Keratinocyte (primary cell): ENCODE data around the gene P2RY11. TPM values are rescaled to one million over a fixed set of nuclear protein-coding genes. Genes with fewer than 3 reads are reported as not detected.

Experiments used
- DNase-seq: peaks from one replicate; pipeline ENCODE4 v3.0.0-alpha.2; 2011; ENCODE audit warnings: low read depth, missing footprints, low spot score
- FAIRE-seq: peaks from 2 replicates; lab custom pipeline; 2011; peaks lifted over from hg19 to GRCh38; lab: Jason Lieb, UNC
- H2AFZ ChIP-seq: 2 replicates; pipeline ENCODE4 v1.6.0; 2012; ENCODE audit warnings: low read length, control low read depth, inconsistent platforms; ENCODE audit not compliant: control insufficient read depth
- H3K27ac ChIP-seq: 2 replicates; pipeline ENCODE4 v1.5.1; 2011; ENCODE audit warnings: low read length; ENCODE audit not compliant: control insufficient read depth, insufficient read depth
- H3K27me3 ChIP-seq: 3 replicates; pipeline ENCODE4 v1.6.0; 2011; ENCODE audit warnings: low read length; ENCODE audit not compliant: control insufficient read depth, insufficient read depth; ENCODE audit errors: extremely low read depth
- H3K36me3 ChIP-seq, 2 experiments: 2 replicates in 1 of 2; 3 replicates in 1 of 2; pipeline ENCODE4 v1.5.1; 2011; ENCODE audit warnings: low read length in 2 of 2, mild to moderate bottlenecking in 1 of 2; ENCODE audit not compliant: control insufficient read depth in 2 of 2, insufficient read depth in 2 of 2; ENCODE audit errors: extremely low read depth in 1 of 2
- H3K4me1 ChIP-seq: 3 replicates; pipeline ENCODE4 v1.5.1; 2011; ENCODE audit warnings: low read length; ENCODE audit not compliant: control insufficient read depth, insufficient read depth; ENCODE audit errors: extremely low read depth
- H3K4me2 ChIP-seq: 3 replicates; pipeline ENCODE4 v1.6.0; 2011; ENCODE audit warnings: low read depth, low read length; ENCODE audit not compliant: control insufficient read depth, insufficient read depth; ENCODE audit errors: extremely low read depth
- H3K4me3 ChIP-seq, 3 experiments: fragments of 200-600 bp in 1 of 3; sonication (generic) in 1 of 3; 2 replicates in 2 of 3; 3 replicates in 1 of 3; pipeline ENCODE4 v1.5.1; 2011 to 2016; ENCODE audit warnings: low read length in 3 of 3, mild to moderate bottlenecking in 3 of 3, control low read depth in 2 of 3, inconsistent platforms in 1 of 3, low read depth in 1 of 3, mixed read lengths in 1 of 3, mixed run types in 1 of 3, moderate library complexity in 1 of 3; ENCODE audit not compliant: control insufficient read depth in 2 of 3, insufficient read depth in 2 of 3; ENCODE audit errors: extremely low read depth in 1 of 3
- H3K79me2 ChIP-seq: 2 replicates; pipeline ENCODE4 v1.6.0; 2012; ENCODE audit warnings: low read length; ENCODE audit not compliant: control insufficient read depth, insufficient read depth
- H3K9ac ChIP-seq: 3 replicates; pipeline ENCODE4 v1.6.0; 2011; ENCODE audit warnings: low read length; ENCODE audit not compliant: control insufficient read depth, insufficient read depth; ENCODE audit errors: extremely low read depth
- H3K9me1 ChIP-seq: 3 replicates; pipeline ENCODE4 v1.6.0; 2011; ENCODE audit warnings: low read length; ENCODE audit not compliant: control insufficient read depth, insufficient read depth; ENCODE audit errors: extremely low read depth
- H3K9me3 ChIP-seq: 2 replicates; pipeline ENCODE4 v1.5.1; 2012; ENCODE audit warnings: low read depth, low read length; ENCODE audit not compliant: control insufficient read depth
- H4K20me1 ChIP-seq: 3 replicates; pipeline ENCODE4 v1.6.0; 2011; ENCODE audit warnings: low read length; ENCODE audit not compliant: control insufficient read depth, insufficient read depth; ENCODE audit errors: extremely low read depth
- CTCF ChIP-seq, 3 experiments: IDR thresholded peaks in 1 of 3; conservative IDR thresholded peaks in 1 of 3; optimal IDR thresholded peaks in 1 of 3; 2 replicates in 2 of 3; 3 replicates in 1 of 3; pipeline versions ENCODE3 to v1.5.1; 2011; ENCODE audit warnings: low read length in 3 of 3, mild to moderate bottlenecking in 3 of 3, moderate library complexity in 2 of 3, control low read depth in 1 of 3, inconsistent platforms in 1 of 3; ENCODE audit not compliant: insufficient read depth in 2 of 3; ENCODE audit errors: extremely low read depth in 1 of 3
- EZH2 ChIP-seq: IDR thresholded peaks from one replicate; pipeline ENCODE4 v1.6.1; 2012; ENCODE audit warnings: inconsistent platforms, mild to moderate bottlenecking, low read length, moderate library complexity
- dilution Hi-C: fragments of 300-500 bp; cut with MboI; formaldehyde crosslinking; loops from one replicate; pipeline ENCODE4 v1.7.0; 2020; ENCODE audit warnings: low sequenced_read_pairs; ENCODE audit not compliant: extremely low pct_ligation_motif_present
- polyA plus RNA-seq, 5 experiments: library from polyadenylated mRNA; depleted of rRNA in 3 of 5; stranded (reverse) in 3 of 5; stranded (forward) in 1 of 5; unstranded in 1 of 5; fragments of >200 nt; gene quantifications; 1 replicate in 1 of 5; 2 replicates in 3 of 5; 3 replicates in 1 of 5; pipeline versions ENCODE4 v1.2.1 to v1.2.3, GENCODE V29; 2011 to 2012; ENCODE audit warnings: missing spikeins in 2 of 5, low read depth in 1 of 5, low replicate concordance in 1 of 5

P2RY11 gene
- polyA plus RNA-seq, 1 donor (not counting 4 experiments of a cell fraction or from before 2014, with no cell fraction given), result 3.2 TPM

- no peaks in the 10 kb centered on the region for H3K9me3 ChIP-seq
- dilution Hi-C loops, result no loop called here
- no peaks in the 10 kb centered on the region for H3K9me1 ChIP-seq
- H3K79me2 ChIP-seq, result no peaks in the 10 kb centered on the region
- no peak for FAIRE-seq
- H4K20me1 ChIP-seq, result no peaks in the 10 kb centered on the region
- no peaks in the 10 kb centered on the region for H3K4me1 ChIP-seq
- H2AFZ ChIP-seq, result no peak overlapping the region
- no peaks in the 10 kb centered on the region for H3K27me3 ChIP-seq
- H3K27ac ChIP-seq, result no peak overlapping the region
- H3K9ac ChIP-seq, result no peak overlapping the region
- peaks cover 44 to 53% of the 10 kb centered on the region in 2 experiments for H3K36me3 ChIP-seq
- H3K4me2 ChIP-seq, result no peak overlapping the region
- TF ChIP-seq EZH2, result no peak
- no peak for TF ChIP-seq CTCF (optimal IDR thresholded peaks at IDR 0.05 in 1 of 3, IDR thresholded peaks at IDR 0.05 in 1 of 3, conservative IDR thresholded peaks at IDR 0.05 in 1 of 3; ENCODE audit: extremely low read depth in 1 of 3, insufficient read depth in 2 of 3, low read length in 3 of 3)
- H3K4me3 ChIP-seq, result no peak overlapping the region
- DNase-seq, result no peak
Observed at GRCh38 chr19:10136936-10137335, 25.4 kb downstream of the P2RY11 start.

GRCh38 chr19:10137751-10138682, 26.5 kb downstream of the P2RY11 start:
- FAIRE-seq, result no peak

More at GRCh38 chr19:10137751-10138682, 26.5 kb downstream of the P2RY11 start:
- no peak overlapping the region for H3K9ac ChIP-seq
- no peaks in the 10 kb centered on the region for H3K79me2 ChIP-seq
- H3K9me1 ChIP-seq, result no peaks in the 10 kb centered on the region
- H2AFZ ChIP-seq, result no peak overlapping the region
- no peaks in the 10 kb centered on the region for H4K20me1 ChIP-seq
- no peak overlapping the region for H3K27ac ChIP-seq
- no peak overlapping the region for H3K4me3 ChIP-seq
- no peak for TF ChIP-seq EZH2
- TF ChIP-seq CTCF (optimal IDR thresholded peaks at IDR 0.05 in 1 of 3, IDR thresholded peaks at IDR 0.05 in 1 of 3, conservative IDR thresholded peaks at IDR 0.05 in 1 of 3; ENCODE audit: extremely low read depth in 1 of 3, insufficient read depth in 2 of 3, low read length in 3 of 3), result no peak
- dilution Hi-C loops, result no loop called here
- DNase-seq, result no peak
- no peaks in the 10 kb centered on the region for H3K27me3 ChIP-seq
- no peaks in the 10 kb centered on the region for H3K4me1 ChIP-seq
- no peak overlapping the region for H3K4me2 ChIP-seq
- H3K9me3 ChIP-seq, result no peaks in the 10 kb centered on the region
- H3K36me3 ChIP-seq, result peaks cover 49 to 63% of the 10 kb centered on the region in 2 experiments
